ENCODE measurements around the gene VSIG2. TPM values are rescaled to one million over a fixed set of nuclear protein-coding genes. Genes with fewer than 3 reads are reported as not detected.
A peak's percentile ranks its signal among the peaks of the same experiment; 100 is the strongest.

Gene VSIG2
- total RNA-seq, 1 donor from 2014 or later = not detected

DNA sequence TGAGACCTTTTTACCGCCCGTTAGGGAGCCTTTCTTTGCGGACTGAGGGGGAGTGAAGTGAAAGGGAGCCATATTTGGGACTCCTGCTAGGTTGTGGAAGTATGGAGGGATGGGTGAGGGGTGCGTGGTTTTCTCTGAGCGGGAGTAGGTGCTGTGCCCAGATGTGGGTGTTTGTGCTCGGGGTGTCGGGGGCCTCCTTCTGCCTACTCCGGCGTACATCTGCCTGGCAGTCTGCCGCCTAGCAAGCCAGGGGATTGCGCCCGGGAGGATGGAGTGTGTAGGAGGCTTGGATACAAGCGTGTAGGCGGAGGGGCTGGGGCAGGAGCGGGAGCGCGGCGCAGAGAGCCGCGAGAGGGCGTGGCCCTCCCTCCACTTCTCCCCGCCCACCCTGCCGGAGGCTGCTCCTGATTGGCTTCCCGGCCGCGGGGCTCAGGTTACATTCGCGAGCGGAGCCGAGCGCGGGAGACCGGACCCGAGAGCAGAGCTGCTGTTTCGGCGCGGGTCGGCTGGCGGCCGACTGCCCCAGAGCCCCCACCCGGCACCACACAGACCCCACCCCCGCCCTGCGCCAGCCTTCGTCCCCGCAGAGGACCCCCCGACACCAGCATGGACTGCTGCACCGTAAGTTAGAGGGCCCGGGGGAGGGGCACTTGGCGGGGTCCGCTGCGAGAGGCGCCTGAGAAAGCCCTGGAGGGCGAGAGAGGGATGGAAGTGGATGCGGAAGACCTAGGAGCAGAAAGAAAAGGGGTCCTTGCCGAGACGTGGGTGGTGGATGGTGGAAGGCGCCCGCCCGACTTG, 12.4 kb downstream of the VSIG2 start, which contains the start of gene NRGN:
TSS of gene NRGN (plus strand) at position 464 of the 798 bp plus-strand sequence. CDS start at position 607, 143 bp downstream.
- peak; percentile 90 for DNase-seq (ENCODE audit: low read depth, low spot score)
- H3K27me3 Mint-ChIP-seq (ENCODE audit: low read depth) = peaks cover 63% of the 10 kb centered on the region
- H3K4me1 Mint-ChIP-seq = peaks cover 33% of the 10 kb centered on the region
- H3K4me3 Mint-ChIP-seq = peak within 1 kb of the TSS; percentile 85
- no peaks in the 10 kb centered on the region for H3K36me3 Mint-ChIP-seq (ENCODE audit: low read depth)
- no peak for TF ChIP-seq CTCF (conservative IDR thresholded peaks at IDR 0.05)
- H3K9me3 Mint-ChIP-seq = no peaks in the 10 kb centered on the region
- H3K27ac Mint-ChIP-seq (ENCODE audit: unreplicated experiment) = peak within 1 kb of the TSS; percentile 79

GRCh38 chr11:124738713-124739478, 13.2 kb downstream of the VSIG2 start:
- Mint-ChIP-seq H3K9me3 (no peaks in the 10 kb centered on the region), H3K27ac (ENCODE audit: unreplicated experiment) (peak overlapping the region; percentile 79), H3K4me1 (peaks cover 33% of the 10 kb centered on the region), H3K4me3 (peak overlapping the region; percentile 85), H3K27me3 (ENCODE audit: low read depth) (peaks cover 63% of the 10 kb centered on the region), H3K36me3 (ENCODE audit: low read depth) (no peaks in the 10 kb centered on the region)
- TF ChIP-seq CTCF (conservative IDR thresholded peaks at IDR 0.05) = no peak
- DNase-seq (ENCODE audit: low read depth, low spot score) = no peak

GRCh38 chr11:124737638-124738305, 14.3 kb downstream of the VSIG2 start:
- no peak for TF ChIP-seq CTCF (conservative IDR thresholded peaks at IDR 0.05)
- H3K9me3 Mint-ChIP-seq = no peaks in the 10 kb centered on the region
- no peak overlapping the region for H3K27ac Mint-ChIP-seq (ENCODE audit: unreplicated experiment)
- DNase-seq (ENCODE audit: low read depth, low spot score) = no peak
- peaks cover 33% of the 10 kb centered on the region for H3K4me1 Mint-ChIP-seq
- peaks cover 52% of the 10 kb centered on the region for H3K27me3 Mint-ChIP-seq (ENCODE audit: low read depth)
- no peaks in the 10 kb centered on the region for H3K36me3 Mint-ChIP-seq (ENCODE audit: low read depth)
- peak overlapping the region; percentile 43 for H3K4me3 Mint-ChIP-seq

DNA sequence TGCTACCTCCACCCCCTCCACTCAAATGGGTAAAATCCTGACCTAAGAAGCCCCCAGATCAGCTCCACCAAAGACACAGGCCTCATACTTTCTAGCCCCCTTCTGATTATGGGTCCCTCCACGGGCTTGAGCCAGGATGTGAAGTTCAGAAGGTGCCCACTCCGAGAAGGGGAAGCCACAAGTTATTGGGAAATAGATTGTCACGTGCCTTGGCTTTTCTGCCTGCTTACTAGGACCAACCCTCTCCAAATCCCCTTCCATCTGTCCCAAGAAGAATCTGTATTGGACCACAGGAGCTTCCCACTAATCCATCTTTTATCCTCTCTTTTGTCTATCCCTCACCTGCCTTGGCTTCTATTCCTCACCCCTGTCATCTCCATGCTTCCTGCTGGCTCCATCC, 15.3 kb downstream of the VSIG2 start:
- DNase-seq (ENCODE audit: low read depth, low spot score) = no peak
- TF ChIP-seq CTCF (conservative IDR thresholded peaks at IDR 0.05) = no peak
- Mint-ChIP-seq H3K4me3 (peak overlapping the region; percentile 3), H3K27me3 (ENCODE audit: low read depth) (peaks cover 41% of the 10 kb centered on the region), H3K36me3 (ENCODE audit: low read depth) (no peaks in the 10 kb centered on the region), H3K9me3 (no peaks in the 10 kb centered on the region), H3K27ac (ENCODE audit: unreplicated experiment) (no peak overlapping the region), H3K4me1 (peaks cover 30% of the 10 kb centered on the region)

DNA sequence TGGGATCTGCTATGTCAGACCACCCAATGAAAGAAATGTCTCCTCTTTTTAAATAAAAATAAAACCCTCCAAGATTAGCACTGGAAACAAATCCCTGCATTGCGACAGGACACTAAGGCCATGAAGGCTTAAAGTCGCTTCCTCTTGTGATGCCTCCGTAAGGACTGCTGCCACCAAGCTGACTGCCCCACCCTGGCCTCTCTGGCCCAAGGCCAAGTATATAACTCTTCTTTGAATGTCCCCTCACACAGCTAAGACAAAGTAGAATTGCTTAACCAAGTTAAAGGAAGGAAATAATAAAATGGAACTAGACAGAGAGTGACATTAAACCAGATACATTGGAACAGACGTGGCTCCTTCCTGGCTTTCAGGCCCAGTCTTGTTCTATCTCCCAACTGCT, 19.8 kb downstream of the VSIG2 start:
- H3K27ac Mint-ChIP-seq (ENCODE audit: unreplicated experiment) = no peak overlapping the region
- H3K36me3 Mint-ChIP-seq (ENCODE audit: low read depth) = no peaks in the 10 kb centered on the region
- no peak overlapping the region for H3K4me3 Mint-ChIP-seq
- no peak for DNase-seq (ENCODE audit: low read depth, low spot score)
- peaks cover 14% of the 10 kb centered on the region for H3K27me3 Mint-ChIP-seq (ENCODE audit: low read depth)
- no peaks in the 10 kb centered on the region for H3K9me3 Mint-ChIP-seq
- TF ChIP-seq CTCF (conservative IDR thresholded peaks at IDR 0.05) = no peak
- H3K4me1 Mint-ChIP-seq = peaks cover 3% of the 10 kb centered on the region

All from neural crest cell (in vitro differentiated cells).